Muscle of leg (tissue), 11 donors: Measurements from ENCODE around the gene SMAD6. TPM values are rescaled to one million over a fixed set of nuclear protein-coding genes. Genes with fewer than 3 reads are reported as not detected.

Experiments used
- DNase-seq: peaks from one replicate; pipeline ENCODE4 v3.0.0; 2013
- H3K27ac ChIP-seq: one replicate; pipeline ENCODE4 v1.5.1; 2013; ENCODE audit warnings: mild to moderate bottlenecking, low read length, control low read depth
- H3K27me3 ChIP-seq: one replicate; pipeline ENCODE4 v1.6.1; 2013; ENCODE audit warnings: low read length; ENCODE audit not compliant: control insufficient read depth, insufficient read depth
- H3K36me3 ChIP-seq: one replicate; pipeline ENCODE4 v1.6.1; 2013; ENCODE audit warnings: low read length; ENCODE audit not compliant: control insufficient read depth, insufficient read depth
- H3K4me1 ChIP-seq: one replicate; pipeline ENCODE4 v1.6.1; 2013; ENCODE audit warnings: low read length; ENCODE audit not compliant: control insufficient read depth, insufficient read depth
- H3K4me3 ChIP-seq: one replicate; pipeline ENCODE4 v1.5.1; 2013; ENCODE audit warnings: low read length, control low read depth
- H3K9me3 ChIP-seq: replicated peaks from 2 replicates; pipeline ENCODE4 v1.6.1; 2013; ENCODE audit warnings: low read depth, low read length; ENCODE audit not compliant: control insufficient read depth
- WGBS: methylation state at CpG from one replicate; pipeline ENCODE4 v1.1.5; 2013; ENCODE audit warnings: missing lambda C conversion rate; ENCODE audit not compliant: insufficient coverage; 5-methylcytosine and 5-hydroxymethylcytosine counted together
- polyA plus RNA-seq, 8 donors: library from polyadenylated mRNA; unstranded; fragments of 120-200 nt; gene quantifications; one replicate each; pipeline versions ENCODE4 v1.2.1 to v1.2.3, GENCODE V29; 2013; ENCODE audit warnings: inconsistent platforms in 1 of 8, low replicate concordance in 1 of 8; ENCODE audit not compliant: insufficient read length in 8 of 8, insufficient read depth in 1 of 8
- total RNA-seq: library from RNA; stranded (reverse); fragments of 120-200 nt; gene quantifications from one replicate; pipeline ENCODE4 v1.2.4, GENCODE V29; 2013

SMAD6 gene
- total and polyA plus RNA-seq, 9 donors = 2.3 to 8.3 (median 5.4) TPM

DNA sequence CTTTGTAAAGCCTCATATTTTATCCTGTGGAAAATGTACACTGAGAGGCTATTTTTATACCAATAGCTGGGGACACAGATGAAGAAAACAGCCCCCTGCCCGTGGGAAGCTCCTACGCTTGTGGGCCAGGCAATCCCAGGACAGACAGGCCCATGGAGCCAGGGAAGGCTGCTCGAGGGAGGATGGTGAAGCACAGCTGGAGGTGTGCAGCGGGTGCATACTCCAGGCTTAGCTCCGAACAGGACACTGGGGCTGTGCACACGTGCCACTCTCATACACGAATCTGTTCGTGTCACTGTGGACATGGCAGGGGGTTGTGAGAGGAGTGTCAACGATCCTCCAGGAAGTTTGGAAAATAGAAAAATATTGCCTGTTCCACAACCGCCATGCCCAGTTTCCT is 36.1 kb downstream of the SMAD6 start:
- Histone ChIP-seq H3K4me1 (peaks cover 30% of the 10 kb centered on the region), H3K4me3 (no peak overlapping the region), H3K36me3 (no peaks in the 10 kb centered on the region), H3K27me3 (no peaks in the 10 kb centered on the region), H3K9me3 (no peaks in the 10 kb centered on the region), H3K27ac (no peak overlapping the region)
- DNase-seq = no peak
- 77% methylated on average over 10 of the region's 10 CpGs for WGBS

DNA sequence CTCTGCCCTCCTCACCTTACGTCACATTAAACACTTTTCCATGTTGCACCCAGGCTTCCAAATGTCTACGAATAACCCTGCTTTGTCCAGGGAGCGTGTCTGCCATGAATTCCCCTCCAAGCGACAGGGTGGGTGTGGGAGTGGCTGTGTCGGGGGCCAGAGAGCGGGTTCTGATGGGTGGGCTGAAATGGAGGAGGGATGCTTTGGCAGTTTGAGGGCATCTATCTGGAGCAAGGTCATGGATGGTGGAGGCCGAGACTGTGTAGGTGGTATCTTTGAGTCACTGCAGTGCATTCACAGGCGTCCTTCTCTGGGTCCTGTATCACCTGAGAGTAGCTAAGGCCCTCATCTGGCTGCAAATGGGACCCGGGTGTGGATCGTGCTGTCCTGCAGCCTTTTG is 36.6 kb downstream of the SMAD6 start:
- H3K36me3 ChIP-seq = no peaks in the 10 kb centered on the region
- H3K4me3 ChIP-seq = no peak overlapping the region
- no peaks in the 10 kb centered on the region for H3K9me3 ChIP-seq
- WGBS = 86% methylated on average over 7 of the region's 10 CpGs
- no peaks in the 10 kb centered on the region for H3K27me3 ChIP-seq
- H3K27ac ChIP-seq = no peak overlapping the region
- no peak for DNase-seq
- H3K4me1 ChIP-seq = peaks cover 30% of the 10 kb centered on the region

DNA sequence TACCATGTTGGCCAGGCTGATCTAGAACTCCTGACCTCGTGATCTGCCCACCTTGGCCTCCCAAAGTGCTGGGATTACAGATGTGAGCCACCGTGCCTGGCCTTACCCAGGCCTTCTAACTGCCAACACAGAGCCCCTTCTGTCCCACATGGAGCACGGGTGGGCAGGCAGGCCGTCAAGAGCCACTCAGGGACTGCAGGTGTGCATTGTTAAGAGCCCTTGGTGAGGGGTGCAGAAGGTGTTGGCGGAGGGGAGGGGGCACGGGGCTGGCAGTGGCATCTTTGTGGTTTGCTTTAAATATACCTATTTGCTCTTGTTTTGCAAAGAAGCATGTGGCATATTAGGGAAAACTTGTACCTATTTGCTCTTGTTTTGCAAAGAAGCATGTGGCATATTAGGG is 37.3 kb downstream of the SMAD6 start:
- Histone ChIP-seq H3K27ac (no peak overlapping the region), H3K36me3 (no peaks in the 10 kb centered on the region), H3K4me3 (no peak overlapping the region), H3K9me3 (no peaks in the 10 kb centered on the region), H3K27me3 (no peaks in the 10 kb centered on the region), H3K4me1 (peaks cover 28% of the 10 kb centered on the region)
- 100% methylated on average over 2 of the region's 6 CpGs for WGBS
- DNase-seq = no peak

DNA sequence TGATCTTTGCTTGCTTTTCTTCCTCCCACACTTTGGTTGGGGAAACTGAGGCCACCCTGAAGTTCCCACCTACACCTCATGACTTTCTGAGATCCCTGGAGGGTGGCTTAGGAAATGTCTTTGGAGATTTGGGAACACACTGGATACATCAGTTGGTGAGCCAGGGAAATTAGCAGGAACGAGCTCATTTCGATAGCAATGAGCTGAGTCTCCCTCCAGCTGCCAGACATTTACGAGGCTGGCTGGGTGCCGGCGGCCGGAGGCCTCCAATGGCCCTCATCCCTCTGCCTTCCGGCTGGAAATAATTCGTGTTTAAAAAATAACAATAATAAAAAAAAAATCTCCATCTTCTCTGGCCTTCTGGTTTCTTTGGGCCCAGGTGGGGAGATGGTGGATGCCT is 38.8 kb downstream of the SMAD6 start:
- Histone ChIP-seq H3K4me1 (peaks cover 31% of the 10 kb centered on the region), H3K4me3 (no peak overlapping the region), H3K9me3 (no peaks in the 10 kb centered on the region), H3K36me3 (no peaks in the 10 kb centered on the region), H3K27me3 (no peaks in the 10 kb centered on the region), H3K27ac (peak overlapping the region; percentile 39)
- DNase-seq = peak; percentile 94
- WGBS = 0% methylated on average over 2 of the region's 8 CpGs

DNA sequence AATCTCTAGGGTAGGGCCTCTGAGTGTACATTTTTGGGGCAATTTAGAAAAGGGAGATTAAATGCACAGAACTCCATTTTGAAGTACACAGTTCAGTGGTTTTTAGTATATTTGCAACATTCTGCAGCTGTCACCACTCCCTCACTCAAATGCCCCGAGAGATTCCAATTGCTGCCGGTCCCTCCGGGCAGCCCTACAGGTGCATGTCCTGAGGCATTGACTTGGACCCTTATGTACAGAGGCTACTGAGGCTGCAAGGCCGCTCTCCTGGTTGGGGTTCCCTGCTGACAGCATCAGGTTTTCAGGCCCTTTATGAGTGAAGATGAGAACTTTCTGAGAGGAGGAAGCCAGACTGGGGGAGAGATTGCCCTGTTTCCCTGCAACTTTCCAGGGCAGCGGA is 39.6 kb downstream of the SMAD6 start:
- no peak for DNase-seq
- H3K4me3 ChIP-seq = no peak overlapping the region
- 62% methylated on average over 5 of the region's 5 CpGs for WGBS
- H3K27ac ChIP-seq = no peak overlapping the region
- no peaks in the 10 kb centered on the region for H3K9me3 ChIP-seq
- no peaks in the 10 kb centered on the region for H3K36me3 ChIP-seq
- H3K4me1 ChIP-seq = peaks cover 31% of the 10 kb centered on the region
- no peaks in the 10 kb centered on the region for H3K27me3 ChIP-seq

DNA sequence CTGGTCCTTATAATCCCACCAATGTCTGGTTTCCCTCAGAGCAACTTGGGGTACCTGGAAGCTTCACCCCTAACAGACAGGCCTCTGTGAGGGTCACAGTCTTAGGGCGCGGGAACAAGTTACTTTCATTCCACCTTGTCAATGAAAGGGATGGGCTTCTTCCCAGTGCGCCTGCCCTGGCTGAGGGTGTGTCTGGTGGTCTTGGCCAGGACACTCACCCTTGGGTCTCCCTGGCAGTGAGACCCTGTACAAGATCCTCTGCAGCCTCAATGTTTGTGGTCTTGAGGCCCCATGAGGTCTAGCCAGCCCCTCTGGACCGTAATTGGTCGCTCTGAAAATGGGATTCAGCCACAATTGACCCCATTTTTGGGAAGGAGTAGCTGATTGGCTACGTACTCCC is 40.2 kb downstream of the SMAD6 start:
- WGBS = 100% methylated on average over 1 of the region's 6 CpGs
- H3K27me3 ChIP-seq = no peaks in the 10 kb centered on the region
- H3K27ac ChIP-seq = no peak overlapping the region
- H3K4me3 ChIP-seq = no peak overlapping the region
- no peak for DNase-seq
- H3K9me3 ChIP-seq = no peaks in the 10 kb centered on the region
- H3K4me1 ChIP-seq = peaks cover 33% of the 10 kb centered on the region
- H3K36me3 ChIP-seq = no peaks in the 10 kb centered on the region

DNA sequence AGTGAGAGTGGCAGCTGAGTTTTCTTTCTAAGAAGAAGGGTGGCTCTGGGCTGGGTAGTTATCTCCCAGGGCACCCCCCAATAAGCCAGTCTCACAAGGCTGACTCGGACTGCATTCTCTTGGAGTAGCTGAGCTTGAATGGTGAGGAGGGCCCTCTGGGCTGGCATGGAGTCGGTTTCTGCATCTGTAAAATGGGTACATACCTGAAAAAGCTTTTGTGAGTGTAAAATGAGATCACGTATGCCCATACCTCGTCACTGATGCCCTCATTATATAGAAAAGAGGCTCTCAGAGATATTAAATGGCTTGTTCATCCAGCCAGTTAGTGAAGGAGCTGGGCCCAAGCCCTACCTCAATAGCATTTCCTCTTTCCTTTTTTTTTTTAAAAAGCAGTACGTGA is 41.2 kb downstream of the SMAD6 start:
- H3K4me3 ChIP-seq = no peak overlapping the region
- H3K27ac ChIP-seq = no peak overlapping the region
- WGBS = 81% methylated on average over 3 of the region's 5 CpGs
- H3K4me1 ChIP-seq = peaks cover 39% of the 10 kb centered on the region
- no peaks in the 10 kb centered on the region for H3K9me3 ChIP-seq
- H3K27me3 ChIP-seq = no peaks in the 10 kb centered on the region
- DNase-seq = no peak
- no peaks in the 10 kb centered on the region for H3K36me3 ChIP-seq

DNA sequence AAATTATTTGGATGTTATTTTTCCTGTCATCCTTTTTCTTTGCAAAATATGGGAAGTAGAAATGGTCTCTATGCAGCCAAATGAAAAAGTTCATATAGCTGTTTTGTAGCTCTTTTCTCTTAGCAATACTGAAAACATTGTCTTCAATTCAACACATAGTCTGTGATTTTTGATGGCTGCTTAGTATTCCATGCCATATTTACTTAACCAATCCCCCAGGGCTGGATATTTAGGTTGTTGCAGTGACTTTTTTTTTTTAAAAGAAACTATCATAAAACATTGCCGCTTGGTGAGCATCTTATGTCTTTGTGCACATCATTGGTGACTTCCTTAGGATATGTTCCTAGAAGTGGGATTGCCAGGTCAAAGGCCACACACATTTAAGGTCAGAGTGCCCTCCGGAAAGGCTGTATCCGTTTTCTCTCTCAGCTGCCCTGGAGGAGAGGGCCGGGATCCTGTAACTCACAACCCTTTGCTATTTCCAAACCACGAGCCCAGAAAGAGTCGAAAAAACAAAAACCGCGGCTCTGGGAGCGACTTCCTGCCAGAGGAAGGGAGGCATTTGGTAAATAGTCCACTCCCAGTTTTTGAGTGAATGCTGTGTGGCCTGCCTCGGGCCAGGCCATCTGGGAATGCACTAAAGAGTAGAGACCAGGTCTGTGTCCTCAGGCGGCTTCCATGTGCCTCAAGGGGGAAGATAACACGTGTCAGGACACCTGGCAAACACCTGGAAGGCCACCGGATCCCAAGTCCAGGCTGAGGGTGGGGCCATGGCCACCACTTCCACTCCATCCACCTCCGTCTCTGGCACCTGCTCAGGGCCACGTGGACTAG is 41.9 kb downstream of the SMAD6 start:
- peak; percentile 64 for DNase-seq
- Histone ChIP-seq H3K36me3 (no peaks in the 10 kb centered on the region), H3K27ac (no peak overlapping the region), H3K4me1 (peaks cover 40% of the 10 kb centered on the region), H3K4me3 (no peak overlapping the region), H3K27me3 (no peaks in the 10 kb centered on the region), H3K9me3 (no peaks in the 10 kb centered on the region)
- WGBS = 25% methylated on average over 7 of the region's 15 CpGs

DNA sequence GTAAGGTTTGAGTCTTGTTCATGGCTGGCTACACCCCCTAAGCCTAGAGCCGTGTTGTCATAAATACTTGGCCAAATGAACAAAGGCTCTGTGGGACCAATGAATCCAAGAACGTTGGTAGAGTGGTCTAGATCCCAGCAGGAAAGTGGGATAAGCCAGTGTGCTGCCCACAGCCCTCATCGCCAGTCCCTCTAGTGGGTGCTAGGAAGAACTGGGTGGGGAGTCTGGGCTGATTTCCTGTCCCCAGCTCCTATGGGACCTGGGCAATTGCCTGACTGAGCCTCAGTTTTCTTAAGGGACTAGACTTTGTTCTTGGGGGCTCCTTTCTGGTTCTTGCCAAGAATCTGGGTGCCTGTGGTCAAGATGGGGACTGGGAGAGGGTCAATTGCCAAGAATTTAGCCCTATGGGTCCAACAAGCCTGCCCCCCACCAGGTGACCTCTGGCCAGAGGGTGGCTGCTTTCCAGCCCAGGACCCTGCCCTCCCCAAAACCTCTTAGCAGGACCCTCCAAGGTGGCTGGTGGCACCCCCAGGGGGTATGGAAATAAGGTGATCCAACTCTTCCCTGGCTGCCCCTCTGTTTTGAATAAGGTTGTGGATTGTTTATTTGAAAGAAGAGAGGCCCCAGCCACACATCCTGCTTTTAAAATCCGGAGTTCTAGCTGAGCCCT is 42.7 kb downstream of the SMAD6 start:
- Histone ChIP-seq H3K4me3 (no peak overlapping the region), H3K27me3 (no peaks in the 10 kb centered on the region), H3K9me3 (no peaks in the 10 kb centered on the region), H3K4me1 (peaks cover 42% of the 10 kb centered on the region), H3K36me3 (no peaks in the 10 kb centered on the region), H3K27ac (no peak overlapping the region)
- no peak for DNase-seq
- 71% methylated on average over 3 of the region's 4 CpGs for WGBS

DNA sequence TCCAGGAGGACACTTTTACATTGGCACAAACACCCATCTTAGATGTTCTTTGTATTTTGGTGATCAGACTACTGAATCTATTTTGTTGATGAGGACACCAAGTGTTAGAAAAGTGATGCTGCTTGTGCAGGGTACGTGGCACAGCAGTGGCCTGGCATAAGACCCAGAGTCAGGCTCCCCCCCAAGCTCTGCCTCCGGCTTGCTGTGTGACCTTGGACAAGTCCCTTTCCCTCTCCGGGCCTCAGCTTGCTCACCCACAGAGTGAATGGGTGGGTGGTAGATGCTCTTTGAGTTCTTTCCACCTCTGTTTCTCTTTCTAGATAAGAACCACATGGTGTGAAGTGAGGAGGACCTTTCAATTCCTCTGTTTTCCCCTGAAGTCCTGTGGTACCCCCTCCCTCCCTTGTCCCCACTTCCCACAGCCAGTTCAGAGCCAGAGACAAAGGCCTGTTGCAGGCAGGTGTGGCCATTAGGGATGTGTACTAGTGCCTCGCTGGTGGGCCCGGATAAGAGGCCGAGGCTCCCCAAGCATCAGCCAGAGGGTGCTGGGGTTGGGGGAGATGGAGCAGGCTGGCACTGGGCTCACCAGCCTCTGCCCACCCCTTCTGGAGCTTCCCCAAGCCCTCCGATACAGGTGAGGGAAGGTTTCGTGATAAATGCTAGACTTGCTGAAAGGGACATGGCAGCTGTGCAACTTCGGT is 43.6 kb downstream of the SMAD6 start:
- peaks cover 38% of the 10 kb centered on the region for H3K4me1 ChIP-seq
- H3K27ac ChIP-seq = no peak overlapping the region
- H3K36me3 ChIP-seq = no peaks in the 10 kb centered on the region
- no peaks in the 10 kb centered on the region for H3K9me3 ChIP-seq
- no peak for DNase-seq
- H3K4me3 ChIP-seq = no peak overlapping the region
- WGBS = 67% methylated on average over 1 of the region's 9 CpGs
- no peaks in the 10 kb centered on the region for H3K27me3 ChIP-seq
